OCI-LY1 (cell line): ENCODE data around the gene CCDC57.

Experiments used
- EZH2 ChIP-seq: fragments of 200-600 bp; sonication (generic), shearing (Covaris generic); IDR thresholded peaks from 2 replicates; pipeline ENCODE4 v1.8.0; 2017; ENCODE audit warnings: borderline replicate concordance, mixed run types, mild to moderate bottlenecking, antibody characterized with exemption, low read length, moderate library complexity, mixed read lengths
- TF ChIP-seq, protein P1 (sequence below): fragments of 200-600 bp; sonication (generic), shearing (Covaris generic); IDR thresholded peaks from 2 replicates; pipeline ENCODE4 v1.5.1; 2017; ENCODE audit warnings: mild to moderate bottlenecking, antibody characterized with exemption, low read length, moderate library complexity, mixed read lengths

DNA sequence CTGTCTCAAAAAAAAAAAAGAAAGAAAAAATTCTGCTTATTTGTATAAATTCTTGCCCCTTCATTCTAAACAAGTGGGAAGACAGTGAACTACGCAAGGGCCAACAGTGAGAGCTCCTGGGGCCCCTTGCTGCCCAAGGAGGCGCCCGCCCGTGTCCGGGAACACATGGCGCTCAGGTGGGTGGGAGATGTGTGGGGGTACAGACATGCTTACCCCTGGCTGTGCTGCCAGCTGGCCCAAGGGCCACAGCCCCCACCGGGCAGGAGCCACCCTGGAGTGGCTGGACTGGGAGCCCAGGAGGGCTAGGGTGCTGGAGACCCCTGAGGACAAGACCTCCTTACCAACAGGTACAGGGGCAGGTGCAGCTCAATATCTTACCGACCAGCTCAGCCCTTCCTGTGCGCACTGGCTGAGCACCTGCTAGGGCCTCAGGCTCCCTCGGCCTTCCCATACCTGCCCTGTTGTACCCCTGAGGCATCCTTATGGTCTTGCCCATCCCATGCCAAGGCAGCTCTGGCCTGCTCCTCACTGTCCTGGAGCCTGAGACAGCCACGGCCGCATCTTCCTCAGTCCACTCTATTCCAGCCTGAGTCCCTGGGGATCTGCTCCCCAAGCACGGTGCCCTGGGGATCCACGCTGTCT lies 56.2 kb downstream of the CCDC57 start:
- TF ChIP-seq, protein P1, sequence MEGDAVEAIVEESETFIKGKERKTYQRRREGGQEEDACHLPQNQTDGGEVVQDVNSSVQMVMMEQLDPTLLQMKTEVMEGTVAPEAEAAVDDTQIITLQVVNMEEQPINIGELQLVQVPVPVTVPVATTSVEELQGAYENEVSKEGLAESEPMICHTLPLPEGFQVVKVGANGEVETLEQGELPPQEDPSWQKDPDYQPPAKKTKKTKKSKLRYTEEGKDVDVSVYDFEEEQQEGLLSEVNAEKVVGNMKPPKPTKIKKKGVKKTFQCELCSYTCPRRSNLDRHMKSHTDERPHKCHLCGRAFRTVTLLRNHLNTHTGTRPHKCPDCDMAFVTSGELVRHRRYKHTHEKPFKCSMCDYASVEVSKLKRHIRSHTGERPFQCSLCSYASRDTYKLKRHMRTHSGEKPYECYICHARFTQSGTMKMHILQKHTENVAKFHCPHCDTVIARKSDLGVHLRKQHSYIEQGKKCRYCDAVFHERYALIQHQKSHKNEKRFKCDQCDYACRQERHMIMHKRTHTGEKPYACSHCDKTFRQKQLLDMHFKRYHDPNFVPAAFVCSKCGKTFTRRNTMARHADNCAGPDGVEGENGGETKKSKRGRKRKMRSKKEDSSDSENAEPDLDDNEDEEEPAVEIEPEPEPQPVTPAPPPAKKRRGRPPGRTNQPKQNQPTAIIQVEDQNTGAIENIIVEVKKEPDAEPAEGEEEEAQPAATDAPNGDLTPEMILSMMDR, result no peak
- no peak for TF ChIP-seq EZH2
